ENCODE results near the gene MAP1LC3A.

Gene MAP1LC3A

GRCh38 chr20:34578025-34578424, 19.5 kb downstream of the MAP1LC3A start:
- no peak overlapping the region for H2AFZ ChIP-seq (ENCODE audit: low read depth, low read length, severe bottlenecking)
- no peaks in the 10 kb centered on the region for H3F3A ChIP-seq (ENCODE audit: insufficient read depth)
- H3K27ac ChIP-seq (ENCODE audit: low read depth, low read length): no peak overlapping the region
- H3K36me3 ChIP-seq (ENCODE audit: low read length): no peaks in the 10 kb centered on the region
- H3K79me2 ChIP-seq (ENCODE audit: insufficient read depth, low read length): no peaks in the 10 kb centered on the region
- no peak for TF ChIP-seq EZH2phosphoT487 (conservative IDR thresholded peaks at IDR 0.05; ENCODE audit: low read length)
- no peak for TF ChIP-seq CTCF (IDR thresholded peaks at IDR 0.05; ENCODE audit: insufficient read depth, low read length, poor library complexity, severe bottlenecking)
- no peaks in the 10 kb centered on the region for H4K20me1 ChIP-seq (ENCODE audit: low read depth, low read length)
- no peaks in the 10 kb centered on the region for H3K9me3 ChIP-seq (ENCODE audit: insufficient read depth, low read length)
- no peak overlapping the region for H3K4me3 ChIP-seq (ENCODE audit: insufficient read depth, low read length, poor library complexity, severe bottlenecking)
- no peaks in the 10 kb centered on the region for H3K9me2 ChIP-seq (replicated peaks; ENCODE audit: insufficient read depth, low read length)
- H3K27me3 ChIP-seq (ENCODE audit: low read length): no peaks in the 10 kb centered on the region
- no peak overlapping the region for H3K4me2 ChIP-seq (ENCODE audit: low read depth, low read length, poor library complexity, severe bottlenecking)
- no peak overlapping the region for H3K9ac ChIP-seq (ENCODE audit: low read length)

GRCh38 chr20:34578521-34578920, 20.0 kb downstream of the MAP1LC3A start:
- no peak overlapping the region for H2AFZ ChIP-seq (ENCODE audit: low read depth, low read length, severe bottlenecking)
- H3K79me2 ChIP-seq (ENCODE audit: insufficient read depth, low read length): no peaks in the 10 kb centered on the region
- no peak overlapping the region for H3K27ac ChIP-seq (ENCODE audit: low read depth, low read length)
- no peaks in the 10 kb centered on the region for H3K9me3 ChIP-seq (ENCODE audit: insufficient read depth, low read length)
- no peaks in the 10 kb centered on the region for H3K36me3 ChIP-seq (ENCODE audit: low read length)
- H3K4me2 ChIP-seq (ENCODE audit: low read depth, low read length, poor library complexity, severe bottlenecking): no peak overlapping the region
- H3K27me3 ChIP-seq (ENCODE audit: low read length): no peaks in the 10 kb centered on the region
- no peaks in the 10 kb centered on the region for H3K9me2 ChIP-seq (replicated peaks; ENCODE audit: insufficient read depth, low read length)
- TF ChIP-seq EZH2phosphoT487 (conservative IDR thresholded peaks at IDR 0.05; ENCODE audit: low read length) (no peak), CTCF (IDR thresholded peaks at IDR 0.05; ENCODE audit: insufficient read depth, low read length, poor library complexity, severe bottlenecking) (no peak)
- no peaks in the 10 kb centered on the region for H4K20me1 ChIP-seq (ENCODE audit: low read depth, low read length)
- no peaks in the 10 kb centered on the region for H3F3A ChIP-seq (ENCODE audit: insufficient read depth)
- no peak overlapping the region for H3K4me3 ChIP-seq (ENCODE audit: insufficient read depth, low read length, poor library complexity, severe bottlenecking)
- no peak overlapping the region for H3K9ac ChIP-seq (ENCODE audit: low read length)

GRCh38 chr20:34579191-34579978, 20.9 kb downstream of the MAP1LC3A start:
- Histone ChIP-seq H4K20me1 (ENCODE audit: low read depth, low read length) (no peaks in the 10 kb centered on the region), H3K79me2 (ENCODE audit: insufficient read depth, low read length) (no peaks in the 10 kb centered on the region), H3K9me2 (replicated peaks; ENCODE audit: insufficient read depth, low read length) (no peaks in the 10 kb centered on the region), H2AFZ (ENCODE audit: low read depth, low read length, severe bottlenecking) (no peak overlapping the region), H3K9me3 (ENCODE audit: insufficient read depth, low read length) (no peaks in the 10 kb centered on the region), H3K9ac (ENCODE audit: low read length) (no peak overlapping the region), H3K27me3 (ENCODE audit: low read length) (no peaks in the 10 kb centered on the region), H3K27ac (ENCODE audit: low read depth, low read length) (peak overlapping the region; percentile 22; the same call in 1 of the 2 replicates), H3K4me2 (ENCODE audit: low read depth, low read length, poor library complexity, severe bottlenecking) (no peak overlapping the region), H3F3A (ENCODE audit: insufficient read depth) (no peaks in the 10 kb centered on the region), H3K36me3 (ENCODE audit: low read length) (no peaks in the 10 kb centered on the region), H3K4me3 (ENCODE audit: insufficient read depth, low read length, poor library complexity, severe bottlenecking) (no peak overlapping the region)
- no peak for TF ChIP-seq EZH2phosphoT487 (conservative IDR thresholded peaks at IDR 0.05; ENCODE audit: low read length)
- no peak for TF ChIP-seq CTCF (IDR thresholded peaks at IDR 0.05; ENCODE audit: insufficient read depth, low read length, poor library complexity, severe bottlenecking)

Data from SU-DHL-6 (cell line).